GM12873 (cell line): Measurements from ENCODE around the gene COMMD1.

Source experiments
- CTCF ChIP-seq: IDR thresholded peaks from 2 replicates; pipeline ENCODE4 v1.5.1; 2012; ENCODE audit warnings: low read depth, mild to moderate bottlenecking, moderate library complexity, low read length, control low read depth; ENCODE audit not compliant: insufficient read depth; ENCODE audit errors: missing control alignments

The COMMD1 gene

GRCh38 chr2:62030902-62031301, 125.4 kb downstream of the COMMD1 start:
- TF ChIP-seq CTCF = no peak

GRCh38 chr2:62032096-62032495, 126.6 kb downstream of the COMMD1 start:
- no peak for TF ChIP-seq CTCF

- TF ChIP-seq CTCF = no peak
Observed at GRCh38 chr2:62034715-62035114, 129.2 kb downstream of the COMMD1 start.

GRCh38 chr2:62036229-62036628, 130.8 kb downstream of the COMMD1 start:
- no peak for TF ChIP-seq CTCF

- no peak for TF ChIP-seq CTCF
Observed at GRCh38 chr2:62036761-62037250, 131.3 kb downstream of the COMMD1 start.

GRCh38 chr2:62038975-62039771, 133.7 kb downstream of the COMMD1 start:
- TF ChIP-seq CTCF = no peak

- no peak for TF ChIP-seq CTCF
Observed at GRCh38 chr2:62040926-62041325, 135.5 kb downstream of the COMMD1 start.
